Caki2 (cell line): ENCODE data around the gene EZH1. TPM values are rescaled to one million over a fixed set of nuclear protein-coding genes. Genes with fewer than 3 reads are reported as not detected.
A peak's percentile ranks its signal among the peaks of the same experiment; 100 is the strongest.
"Not testable (repeated sequence)": the region's sequence is repeated elsewhere in the genome, so short reads cannot be mapped to it uniquely, and the experiment has no call there.

ENCODE experiments used
- DNase-seq: peaks from one replicate; pipeline ENCODE4 v3.0.0-alpha.2; 2015; ENCODE audit warnings: low read depth
- in situ Hi-C: cut with HindIII; loops from 2 replicates; pipeline ENCODE4 v1.10.0; 2016; ENCODE audit warnings: low sequenced_read_pairs, low pct_unique_long_range_greater_than_20kb, mixed read lengths
- total RNA-seq: library from RNA; depleted of rRNA; stranded (reverse); fragments of >200 nt; shearing (Covaris generic); gene quantifications from 2 replicates; pipeline ENCODE4 v1.2.3, GENCODE V29; 2014; ENCODE audit warnings: low replicate concordance

The EZH1 gene
- total RNA-seq, 1 experiment from 2014 or later, result 8.2 TPM

DNA sequence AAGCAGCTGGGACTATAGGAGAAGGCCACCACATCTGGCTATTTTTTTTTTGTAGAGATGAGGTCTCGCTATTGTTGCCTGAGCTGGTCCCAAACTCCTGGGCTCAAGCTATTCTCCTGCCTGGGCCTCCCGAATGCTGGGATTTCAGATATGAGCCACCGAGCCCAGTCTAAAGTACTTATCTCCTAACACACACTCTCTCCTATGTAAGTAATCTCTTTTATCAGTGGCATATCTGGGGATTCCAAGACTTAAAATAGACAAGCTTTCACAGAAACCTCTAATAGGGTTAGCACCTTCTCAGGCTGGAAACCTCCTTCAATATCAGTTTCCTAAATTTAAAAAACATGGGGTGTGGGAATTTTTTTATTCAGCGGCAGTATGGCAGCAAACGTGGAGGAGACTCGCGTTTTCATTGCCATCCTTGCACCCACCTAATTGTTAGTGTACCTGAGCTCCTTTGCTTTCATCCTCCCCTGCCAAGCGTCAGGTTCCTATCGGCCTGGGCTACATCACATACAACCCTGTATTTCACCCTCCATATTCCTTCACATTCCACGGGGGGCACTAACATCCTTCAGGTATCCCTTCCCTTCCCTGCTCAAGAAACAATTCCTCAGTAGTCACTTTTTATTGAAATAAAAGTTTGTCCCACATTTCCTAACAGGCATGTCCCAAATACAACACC lies 1.1 kb downstream of the EZH1 start:
- in situ Hi-C loops, result loop anchor here (25.0 kb wide), 1 partner anchor 131 kb away; the partner anchor contains the start of genes RETREG3 and TUBG1
- no peak for DNase-seq

DNA sequence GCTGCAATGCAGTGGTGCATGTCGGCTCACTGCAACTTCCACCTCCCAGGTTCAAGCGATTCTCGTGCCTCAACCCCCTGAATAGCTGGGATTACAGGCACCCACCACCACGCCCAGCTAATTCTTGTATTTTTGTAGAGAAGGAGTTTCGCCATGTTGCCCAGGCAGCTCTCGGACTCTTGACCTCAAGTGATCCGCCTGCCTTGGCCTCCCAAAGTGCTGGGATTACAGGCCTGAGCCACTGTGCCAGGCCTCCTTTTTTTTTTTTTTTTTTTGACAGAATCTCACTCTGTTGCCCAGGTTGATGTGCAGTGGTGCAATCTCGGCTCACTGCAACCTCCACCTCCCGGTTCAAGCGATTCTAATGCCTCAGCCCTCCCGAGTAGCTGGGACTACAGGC lies 1.9 kb downstream of the EZH1 start:
- DNase-seq, result not testable (repeated sequence)
- in situ Hi-C loops, result loop anchor here (25.0 kb wide), 1 partner anchor 131 kb away; the partner anchor contains the start of genes RETREG3 and TUBG1

DNA sequence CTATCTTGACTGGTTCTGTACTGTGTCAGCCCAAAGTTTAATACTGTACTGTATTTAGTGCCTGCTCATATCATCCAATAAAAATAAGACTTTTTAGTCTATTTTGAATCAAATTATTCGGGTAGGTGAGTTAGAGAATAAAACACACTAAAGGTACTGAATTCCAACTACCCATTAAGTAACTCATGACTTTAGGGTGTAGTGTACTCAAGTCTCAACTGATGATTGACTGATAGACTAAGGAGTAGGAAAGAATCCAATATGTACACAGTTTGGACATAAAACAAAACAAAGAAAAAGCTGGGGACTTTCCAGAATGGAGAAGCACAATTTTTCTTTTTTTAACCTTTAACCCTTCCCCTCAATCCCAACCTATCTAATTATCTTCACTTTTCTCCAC lies 4.1 kb downstream of the EZH1 start:
- in situ Hi-C loops, result loop anchor here (25.0 kb wide), 1 partner anchor 128 kb away; the partner anchor contains the start of genes RETREG3 and TUBG1
- no peak for DNase-seq

DNA sequence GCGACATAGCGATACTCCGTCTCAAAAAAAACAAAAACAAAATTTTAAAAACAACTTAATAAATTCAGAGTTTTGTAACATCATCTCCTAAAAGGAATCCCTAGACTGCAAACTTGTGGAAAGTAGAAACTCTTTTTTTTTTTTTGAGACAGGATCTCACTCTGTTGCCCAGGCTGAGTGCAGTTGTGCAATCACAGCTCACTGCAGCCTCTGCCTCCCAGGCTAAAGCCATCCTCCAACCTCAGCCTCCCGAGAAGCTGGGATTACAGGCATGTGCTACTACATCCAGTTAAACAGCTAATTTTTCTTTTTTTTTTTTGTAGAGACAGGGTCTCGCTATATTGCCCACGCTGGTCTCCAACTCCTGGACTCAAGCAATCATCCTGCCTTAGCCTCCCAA lies 19.7 kb downstream of the EZH1 start:
- in situ Hi-C loops, result loop anchor here (25.0 kb wide), 1 partner anchor 113 kb away; the partner anchor contains the start of genes RETREG3 and TUBG1
- no peak for DNase-seq

- DNase-seq, result no peak
- in situ Hi-C loops, result no loop called here
Measured at GRCh38 chr17:42723636-42724035, 21.2 kb downstream of the EZH1 start.

GRCh38 chr17:42720996-42721583 lies 23.8 kb downstream of the EZH1 start:
- in situ Hi-C loops, result no loop called here
- DNase-seq, result peak; percentile 42

- no peak for DNase-seq
- in situ Hi-C loops, result no loop called here
Measured at GRCh38 chr17:42709561-42709960, 35.3 kb downstream of the EZH1 start.

- DNase-seq, result no peak
- in situ Hi-C loops, result no loop called here
Measured at GRCh38 chr17:42708588-42708987, 36.3 kb downstream of the EZH1 start.

GRCh38 chr17:42706732-42707131 lies 38.1 kb downstream of the EZH1 start:
- in situ Hi-C loops, result no loop called here

GRCh38 chr17:42704837-42705494 lies 39.9 kb downstream of the EZH1 start:
- in situ Hi-C loops, result no loop called here
- DNase-seq, result no peak

More at GRCh38 chr17:42706732-42707131, 38.1 kb downstream of the EZH1 start:
- no peak for DNase-seq

DNA sequence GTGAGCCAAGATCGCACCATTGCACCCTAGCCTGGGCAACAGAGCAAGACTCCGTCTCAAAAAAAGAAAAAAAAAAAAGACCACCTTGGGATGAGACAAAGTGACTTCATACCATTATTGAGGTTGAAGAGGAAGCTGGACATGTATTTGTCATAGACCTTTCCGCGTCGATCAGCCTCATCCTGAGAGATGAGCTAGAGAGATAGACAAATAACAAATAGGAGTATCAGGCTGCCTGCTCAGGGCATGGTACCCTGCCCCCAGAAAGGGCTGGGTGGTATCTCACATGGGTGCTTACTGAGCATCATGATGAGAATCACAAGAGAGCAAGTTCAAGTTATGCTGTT lies 40.4 kb downstream of the EZH1 start:
- no peak for DNase-seq
- in situ Hi-C loops, result no loop called here

- in situ Hi-C loops, result no loop called here
- DNase-seq, result no peak
Measured at GRCh38 chr17:42702446-42702845, 42.4 kb downstream of the EZH1 start.

GRCh38 chr17:42700586-42701289 lies 44.1 kb downstream of the EZH1 start:
- DNase-seq, result no peak
- in situ Hi-C loops, result no loop called here

- DNase-seq, result no peak
- in situ Hi-C loops, result no loop called here
Measured at GRCh38 chr17:42699415-42699740, 45.5 kb downstream of the EZH1 start.

GRCh38 chr17:42698736-42699414 lies 46.0 kb downstream of the EZH1 start:
- no peak for DNase-seq
- in situ Hi-C loops, result no loop called here

DNA sequence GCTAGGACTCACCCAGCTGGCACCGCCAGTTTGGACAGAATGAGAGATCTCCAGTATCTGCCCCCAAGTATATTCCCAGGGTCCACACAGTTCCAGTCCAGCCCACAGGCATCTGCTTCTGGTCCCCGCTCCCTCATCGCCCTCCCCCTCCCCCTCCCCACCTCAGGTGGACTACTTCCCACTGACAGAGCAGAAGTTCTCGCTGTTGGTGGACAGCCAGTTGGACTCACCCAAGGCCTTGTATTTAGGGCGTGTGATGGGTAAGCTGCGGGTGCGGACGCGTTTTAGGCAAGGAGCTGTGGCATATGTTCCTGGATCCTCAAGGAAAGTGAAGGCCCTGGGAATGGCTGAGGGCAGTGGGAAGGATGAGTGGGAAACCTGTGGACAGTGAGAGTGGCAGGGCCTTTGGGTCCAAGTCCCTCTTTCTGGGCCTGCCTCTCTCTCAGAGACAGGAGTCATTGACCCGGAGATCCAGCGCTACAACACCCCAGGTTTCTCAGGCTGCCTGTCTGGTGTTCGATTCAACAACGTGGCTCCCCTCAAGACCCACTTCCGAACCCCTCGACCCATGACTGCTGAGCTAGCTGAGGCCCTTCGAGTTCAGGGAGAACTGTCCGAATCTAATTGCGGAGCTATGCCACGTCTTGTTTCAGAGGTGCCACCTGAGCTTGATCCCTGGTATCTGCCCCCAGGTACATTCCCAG lies 47.6 kb downstream of the EZH1 start:
- in situ Hi-C loops, result no loop called here
- no peak for DNase-seq

- in situ Hi-C loops, result no loop called here
- DNase-seq, result no peak
Measured at GRCh38 chr17:42695500-42695899, 49.3 kb downstream of the EZH1 start.

DNA sequence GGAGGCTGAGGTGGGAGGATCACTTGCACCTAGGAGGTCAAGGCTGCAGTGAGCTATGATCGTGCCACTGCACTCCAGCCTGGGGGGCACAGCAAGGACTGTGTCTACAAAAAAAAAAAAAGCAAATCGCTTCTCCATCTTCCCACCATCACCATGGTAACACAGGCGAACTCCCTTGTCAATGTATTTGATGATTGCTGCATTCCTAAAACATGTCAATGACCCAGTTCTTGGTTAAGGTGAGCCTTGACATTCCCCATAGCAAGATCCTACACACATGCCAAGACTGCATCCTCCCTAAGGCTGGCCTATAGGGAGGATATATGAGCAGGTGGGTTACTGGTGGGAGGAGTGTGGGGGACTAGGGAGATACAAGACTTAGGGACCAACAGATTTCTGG lies 50.3 kb downstream of the EZH1 start:
- in situ Hi-C loops, result no loop called here
- DNase-seq, result no peak
